ENCODE measurements around the gene HELZ. TPM values are rescaled to one million over a fixed set of nuclear protein-coding genes. Genes with fewer than 3 reads are reported as not detected.

HELZ gene
- total RNA-seq, 1 experiment from 2014 or later = 40.5 TPM

GRCh38 chr17:67273900-67274299 is 28.9 kb upstream of the HELZ start:
- Histone ChIP-seq H3K4me1 (ENCODE audit: control insufficient read depth in 1 of 2, insufficient read depth in 2 of 2, low read length in 2 of 2) (no peaks in the 10 kb centered on the region), H3K9me2 (ENCODE audit: insufficient read depth) (no peaks in the 10 kb centered on the region), H3K9me3 (ENCODE audit: control insufficient read depth in 1 of 2, insufficient read depth in 1 of 2, low read depth in 1 of 2, low read length in 2 of 2) (no peaks in the 10 kb centered on the region), H2AFZ (ENCODE audit: low read depth, low read length, poor library complexity, severe bottlenecking) (no peak overlapping the region), H3K4me3 (replicated peaks in 1 of 2; ENCODE audit: low read depth in 1 of 2, low read length in 2 of 2) (no peak overlapping the region), H3K4me2 (ENCODE audit: low read length) (no peak overlapping the region), H3K27ac (ENCODE audit: low read depth, low read length) (no peak overlapping the region), H3K27me3 (ENCODE audit: insufficient read depth, low read length) (no peaks in the 10 kb centered on the region), H3K9ac (ENCODE audit: low read length) (no peak overlapping the region), H4K20me1 (ENCODE audit: insufficient read depth) (no peaks in the 10 kb centered on the region), H3K79me2 (ENCODE audit: insufficient read depth, low read length) (no peaks in the 10 kb centered on the region), H3K36me3 (ENCODE audit: control insufficient read depth in 1 of 2, insufficient read depth in 2 of 2, low read length in 2 of 2) (no peaks in the 10 kb centered on the region)
- TF ChIP-seq EGR1 (IDR thresholded peaks at IDR 0.05; ENCODE audit: low read depth) (no peak), EZH2 (IDR thresholded peaks at IDR 0.05) (no peak), CBX3 (IDR thresholded peaks at IDR 0.05; ENCODE audit: low read depth) (no peak), SP1 (IDR thresholded peaks at IDR 0.05; ENCODE audit: low read depth) (no peak), ELF1 (IDR thresholded peaks at IDR 0.05; ENCODE audit: borderline replicate concordance, low read depth) (no peak), POLR2A (IDR thresholded peaks at IDR 0.05; ENCODE audit: borderline replicate concordance, extremely low read depth, insufficient read depth, insufficient read length) (no peak), TCF7L2 (IDR thresholded peaks at IDR 0.05; ENCODE audit: borderline replicate concordance, extremely low read depth, insufficient read depth, insufficient read length) (no peak), ATF3 (IDR thresholded peaks at IDR 0.05) (no peak), ZNF274 (IDR thresholded peaks at IDR 0.05; ENCODE audit: low read depth, low read length) (no peak), JUND (IDR thresholded peaks at IDR 0.05) (no peak), YY1 (IDR thresholded peaks at IDR 0.05; ENCODE audit: extremely low read depth, insufficient replicate concordance, low read depth, low read length) (no peak), SIN3A (IDR thresholded peaks at IDR 0.05; ENCODE audit: low read depth) (no peak), MAX (IDR thresholded peaks at IDR 0.05) (no peak), ZFX (IDR thresholded peaks at IDR 0.05) (no peak), ZBTB33 (IDR thresholded peaks at IDR 0.05; ENCODE audit: extremely low read depth, insufficient replicate concordance, low read length) (no peak), POLR2AphosphoS5 (IDR thresholded peaks at IDR 0.05; ENCODE audit: low read depth, low read length) (no peak), CTCF (IDR thresholded peaks at IDR 0.05 in 2 of 3, conservative IDR thresholded peaks at IDR 0.05 in 1 of 3; ENCODE audit: borderline replicate concordance in 1 of 3, insufficient read depth in 1 of 3, low read depth in 2 of 3, low read length in 2 of 3) (no peak), FOSL1 (IDR thresholded peaks at IDR 0.05; ENCODE audit: low read depth) (no peak), SRF (IDR thresholded peaks at IDR 0.05; ENCODE audit: low read depth) (no peak), REST (IDR thresholded peaks at IDR 0.05; ENCODE audit: low read depth) (no peak)
- RAD21 ChIA-PET (ENCODE audit: low non-redundant PET in 1 of 2, low total read pairs in 2 of 2, uncharacterized antibody in 2 of 2, unreplicated experiment in 2 of 2) = no interaction called here
- no peak for ATAC-seq
- intact Hi-C loops (cut with micrococcal nuclease) = no loop called here
- no TSS peak for BruUV-seq (replicated peaks)
- no peak for DNase-seq (ENCODE audit: low read depth, low spot score)
- CTCF ChIA-PET = interaction anchor here (0.7 kb wide), 1 partner anchor 53 kb away, joined by 3 read pairs; no protein-coding TSS in a partner anchor
- POLR2A ChIA-PET = interaction anchor here (0.9 kb wide), 1 partner anchor 15 kb away, joined by 3 read pairs; no protein-coding TSS in a partner anchor
